GM12872 (cell line): ENCODE results near the gene ABCC5.

Experiments used
- CTCF ChIP-seq: IDR thresholded peaks from 3 replicates; pipeline ENCODE4 v1.5.1; 2011; ENCODE audit warnings: low read depth, mild to moderate bottlenecking, low read length, moderate library complexity; ENCODE audit not compliant: insufficient read depth

ABCC5 gene

DNA sequence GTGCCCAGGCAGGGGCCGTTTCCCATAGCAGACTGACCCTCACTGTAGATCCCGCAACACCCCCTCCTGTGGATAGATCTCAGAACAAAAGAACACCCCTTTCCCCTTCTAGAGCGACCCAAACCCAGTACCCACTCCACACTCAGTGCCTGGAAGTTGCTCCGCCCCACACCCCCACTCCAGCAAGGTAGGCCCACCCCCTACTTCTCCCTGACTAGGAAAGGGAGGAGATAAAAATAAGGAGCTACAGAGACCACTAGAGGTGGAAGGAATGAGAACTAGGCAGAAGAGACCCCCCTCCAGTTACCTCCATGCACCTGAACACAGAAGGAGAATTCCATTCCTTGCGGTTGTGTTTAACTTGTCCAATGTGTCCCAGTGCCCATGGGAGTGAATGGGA is 102.8 kb downstream of the ABCC5 start:
- no peak for TF ChIP-seq CTCF

DNA sequence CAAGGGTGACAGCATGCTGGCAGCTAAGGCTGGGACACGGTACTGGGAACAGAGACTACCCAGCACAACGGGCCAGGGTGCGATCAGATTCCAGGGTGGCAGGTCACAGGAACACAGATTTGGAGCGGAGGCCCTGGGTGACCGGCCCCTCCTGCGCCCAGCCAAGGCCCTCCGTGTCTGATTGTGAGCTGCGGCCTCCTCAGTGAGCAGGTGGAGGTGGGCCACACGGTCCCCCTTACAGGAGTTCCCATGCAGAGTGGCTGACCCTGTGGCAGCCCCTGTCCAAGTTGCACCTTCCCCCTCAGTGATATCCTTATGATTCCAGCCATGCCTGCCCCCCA is 104.1 kb downstream of the ABCC5 start:
- no peak for TF ChIP-seq CTCF

DNA sequence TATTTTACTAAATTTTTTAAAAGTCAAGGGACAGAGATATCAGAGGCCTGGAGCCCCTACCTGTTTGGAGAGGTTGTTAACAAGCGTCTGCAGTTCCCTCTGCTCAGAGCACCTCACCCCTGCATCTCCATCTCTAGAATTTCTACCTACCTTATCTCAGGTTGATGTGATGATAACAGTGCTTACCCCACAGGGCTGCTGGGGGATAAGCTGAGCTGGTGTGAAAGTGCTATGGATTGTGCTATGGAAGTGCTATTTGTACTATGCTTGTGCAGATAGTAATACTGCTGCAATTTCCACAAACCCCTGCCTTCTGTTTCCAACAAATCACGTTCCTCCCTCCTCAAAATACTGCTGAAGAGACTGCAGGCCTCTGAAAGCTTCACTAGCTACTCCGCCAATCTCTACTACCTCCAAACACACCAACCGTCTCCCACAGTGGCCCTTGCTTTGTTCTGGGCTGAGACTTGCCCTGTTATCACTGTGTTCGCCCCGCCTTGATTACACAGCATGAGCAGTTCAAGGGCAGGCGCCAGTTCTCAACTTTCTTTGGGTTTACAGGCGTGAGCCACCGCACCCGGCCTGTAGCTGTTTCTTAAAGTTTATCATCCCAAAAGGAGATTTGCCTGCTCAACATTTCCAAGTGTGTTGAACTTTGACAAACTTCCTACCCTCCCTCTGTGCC is 104.6 kb downstream of the ABCC5 start:
- TF ChIP-seq CTCF: no peak

DNA sequence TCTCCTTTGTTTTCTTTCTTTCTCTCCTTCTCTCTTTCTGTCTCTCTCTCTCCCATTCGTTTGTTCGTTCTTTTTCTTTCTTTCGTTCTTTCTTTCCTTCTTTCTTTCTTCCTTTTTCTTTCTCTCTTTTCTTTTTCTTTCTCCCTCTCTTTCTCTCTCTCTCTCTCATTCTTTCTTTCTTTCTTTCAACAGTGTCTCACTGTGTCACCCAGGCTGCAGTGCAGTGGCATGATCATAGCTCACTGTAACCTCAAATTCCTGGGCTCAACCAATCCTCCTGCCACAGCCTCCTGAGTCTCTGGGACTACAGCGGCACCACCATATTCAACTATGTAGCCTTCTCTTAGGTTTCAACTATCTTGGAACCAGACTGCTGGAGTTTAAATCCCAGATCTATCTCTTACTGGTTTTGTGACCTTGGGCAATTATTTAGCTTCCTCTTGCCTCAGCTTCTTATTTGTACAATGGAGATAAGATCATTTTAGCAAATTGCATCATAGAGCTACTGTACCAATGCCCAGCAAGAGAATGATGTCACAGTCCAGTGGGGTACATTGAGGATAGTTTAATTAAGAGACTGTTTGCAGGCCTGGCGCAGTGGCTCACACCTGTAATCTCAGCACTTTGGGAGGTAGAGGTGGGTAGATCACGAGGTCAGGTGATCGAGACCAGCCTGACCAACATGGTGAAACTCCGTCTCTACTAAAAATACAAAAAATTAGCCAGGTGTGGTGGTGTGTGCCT is 105.7 kb downstream of the ABCC5 start:
- no peak for TF ChIP-seq CTCF

- TF ChIP-seq CTCF: no peak
Observed at GRCh38 chr3:183911087-183911486, 106.6 kb downstream of the ABCC5 start.

DNA sequence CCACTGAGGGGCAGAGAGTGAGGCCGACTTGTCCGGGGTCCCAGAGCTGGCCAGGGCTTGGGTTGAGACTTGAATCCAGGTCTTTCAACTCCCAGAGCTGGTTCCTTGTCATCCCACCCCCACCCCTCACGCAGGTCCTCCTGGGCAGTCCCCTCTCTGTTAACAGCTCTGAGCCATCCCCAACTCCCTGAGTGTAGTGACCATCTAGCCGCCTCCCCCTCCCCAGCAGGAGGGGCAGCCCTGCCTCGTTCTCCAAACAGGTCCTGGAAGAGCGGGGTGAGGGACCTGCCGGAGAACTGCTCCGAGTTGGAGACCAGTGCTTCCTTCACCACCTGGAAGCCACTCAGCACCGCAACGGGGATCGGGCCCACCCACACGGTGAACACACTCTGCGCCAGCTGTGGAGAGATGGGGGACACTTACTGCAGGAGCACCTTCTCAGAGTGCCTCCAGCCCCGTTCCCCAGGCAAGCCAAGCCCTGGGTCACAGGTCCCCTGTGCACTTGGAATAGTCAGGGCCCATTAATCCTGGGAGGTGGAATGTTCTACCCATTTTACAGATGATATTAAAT is 108.6 kb downstream of the ABCC5 start:
- no peak for TF ChIP-seq CTCF

- TF ChIP-seq CTCF: no peak
Observed at GRCh38 chr3:183907911-183908331, 109.8 kb downstream of the ABCC5 start.
